Activated CD4-positive, CD25-positive, alpha-beta regulatory T cell (primary cell): Measurements from ENCODE around the gene ARL6IP5.
A peak's percentile ranks its signal among the peaks of the same experiment; 100 is the strongest.

ENCODE experiments used
- DNase-seq, 4 experiments: peaks; one replicate each; lab custom pipeline; 2025; lab: John Stamatoyannopoulos, UW

Gene ARL6IP5

DNA sequence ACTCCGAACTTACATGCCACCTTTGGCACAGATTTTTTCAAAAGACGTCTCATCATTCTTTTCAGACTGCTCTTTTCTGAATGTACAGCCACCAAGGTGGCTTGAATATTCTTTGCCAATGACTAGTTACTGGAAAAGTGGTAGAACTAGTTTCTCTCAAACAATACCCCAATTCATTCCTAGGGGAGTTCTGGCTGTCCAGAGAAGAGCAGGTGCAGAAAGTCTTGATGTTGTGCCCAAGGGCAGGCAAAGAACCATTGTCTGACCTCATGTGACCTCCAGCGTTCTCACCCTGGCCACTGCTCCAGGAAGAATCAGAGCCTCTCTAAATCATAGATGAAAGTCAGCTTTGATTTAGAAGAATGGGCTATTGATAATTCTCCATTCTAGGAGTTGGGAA is 32.2 kb downstream of the ARL6IP5 start:
- DNase-seq: no peak

DNA sequence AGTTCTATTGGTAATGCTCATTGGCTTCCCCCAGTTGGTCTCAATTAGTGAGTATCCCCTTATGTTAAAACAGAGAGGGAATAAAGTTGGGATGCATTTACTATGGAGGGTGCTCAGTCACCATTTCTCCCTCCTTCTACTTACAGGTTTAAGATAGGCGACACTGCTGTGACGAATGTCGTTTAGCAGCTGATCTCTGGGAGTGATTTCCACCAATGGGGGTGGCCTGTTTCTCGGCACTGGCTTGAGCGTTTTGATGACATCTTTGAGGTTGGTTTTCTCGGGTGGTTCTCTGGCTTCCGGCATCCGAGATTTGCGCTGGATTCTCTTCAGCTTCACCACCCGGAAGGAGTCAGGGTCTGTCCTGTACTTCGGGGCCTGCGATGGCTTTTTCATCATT is 33.8 kb downstream of the ARL6IP5 start:
- no peak for DNase-seq

DNA sequence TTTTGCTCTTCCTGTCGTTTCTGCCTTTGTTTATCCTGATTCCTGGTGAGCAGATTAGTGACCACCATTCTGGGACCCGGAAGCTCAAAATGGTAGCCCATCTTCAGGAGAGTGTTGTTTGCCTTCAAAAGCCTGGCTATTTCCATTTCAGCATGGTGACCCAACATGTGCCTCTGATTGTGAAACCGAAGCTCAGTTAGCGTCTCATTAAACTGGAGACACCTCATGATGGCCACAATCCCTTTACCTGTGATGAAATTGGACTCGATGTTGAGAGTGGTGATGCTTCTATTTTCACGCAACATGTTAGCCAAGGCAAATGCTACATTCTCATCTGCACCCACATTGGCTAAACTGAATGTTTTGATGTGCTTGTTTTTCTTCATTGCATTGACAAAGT is 34.4 kb downstream of the ARL6IP5 start:
- DNase-seq: no peak

DNA sequence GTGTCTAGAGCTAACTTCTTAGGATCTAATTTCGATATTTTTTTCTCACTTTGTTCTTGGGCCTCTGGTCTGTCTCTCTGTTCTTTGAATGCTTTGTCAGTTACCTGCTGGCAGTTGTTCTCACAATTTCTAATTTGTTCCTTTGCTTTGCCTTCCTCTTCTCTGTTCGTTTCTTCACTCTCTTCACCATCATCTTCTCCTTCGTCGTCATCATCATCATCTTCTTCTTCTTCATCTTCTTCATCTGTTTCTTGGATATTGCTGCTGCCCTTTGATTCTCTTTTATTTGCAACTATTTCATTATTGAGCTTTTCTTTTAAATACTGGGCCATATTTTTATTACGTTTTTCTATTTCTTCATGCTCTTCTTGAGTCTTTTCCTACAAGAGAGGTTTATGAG is 34.9 kb downstream of the ARL6IP5 start:
- DNase-seq: no peak

DNA sequence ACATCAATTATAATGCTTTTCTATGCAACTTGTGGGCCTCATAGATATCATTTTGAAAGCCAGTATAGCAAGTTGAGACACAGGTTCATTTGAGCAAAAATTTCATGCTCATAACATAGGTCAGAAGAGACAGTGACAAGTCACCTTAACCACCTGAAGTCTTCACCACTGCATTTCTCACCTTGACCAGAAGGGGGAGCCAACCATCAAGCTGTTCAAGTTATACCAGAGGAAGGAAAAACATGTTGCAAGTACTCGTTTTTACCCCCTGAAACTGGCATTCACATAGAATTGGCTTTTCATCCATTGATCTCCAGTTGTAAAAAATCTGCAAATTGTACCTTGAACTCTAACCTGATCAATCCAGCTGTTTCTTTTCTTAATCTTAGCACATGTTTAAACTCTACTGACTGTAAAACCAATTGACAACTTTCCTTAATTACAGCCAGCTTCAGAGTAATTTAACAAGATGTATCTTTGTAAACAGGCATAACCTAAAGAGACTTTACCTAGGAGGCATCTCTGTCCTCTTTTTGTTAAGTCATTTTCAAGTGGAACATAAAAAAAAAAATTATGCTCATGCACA is 36.2 kb downstream of the ARL6IP5 start:
- peak; percentile 43 to 73 (median 61) for DNase-seq

DNA sequence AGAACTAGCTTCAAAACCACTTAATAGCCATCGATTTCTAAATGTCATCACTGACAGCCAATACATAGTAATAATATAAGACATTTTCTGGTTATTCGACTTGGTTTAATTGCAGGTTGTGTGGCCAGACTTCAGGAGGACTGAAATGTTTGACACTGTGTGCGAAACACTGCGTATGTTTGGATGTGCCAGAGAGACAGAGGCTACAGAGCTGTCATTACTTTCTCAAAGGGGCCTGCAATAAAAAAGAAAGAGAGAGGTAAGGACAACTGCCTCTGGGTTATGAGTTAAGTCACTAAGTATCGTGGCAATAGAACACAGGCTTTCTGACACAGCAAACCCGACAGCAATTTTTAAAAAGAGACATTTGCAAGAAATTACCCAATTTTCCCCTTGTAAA is 36.8 kb downstream of the ARL6IP5 start:
- DNase-seq: no peak

DNA sequence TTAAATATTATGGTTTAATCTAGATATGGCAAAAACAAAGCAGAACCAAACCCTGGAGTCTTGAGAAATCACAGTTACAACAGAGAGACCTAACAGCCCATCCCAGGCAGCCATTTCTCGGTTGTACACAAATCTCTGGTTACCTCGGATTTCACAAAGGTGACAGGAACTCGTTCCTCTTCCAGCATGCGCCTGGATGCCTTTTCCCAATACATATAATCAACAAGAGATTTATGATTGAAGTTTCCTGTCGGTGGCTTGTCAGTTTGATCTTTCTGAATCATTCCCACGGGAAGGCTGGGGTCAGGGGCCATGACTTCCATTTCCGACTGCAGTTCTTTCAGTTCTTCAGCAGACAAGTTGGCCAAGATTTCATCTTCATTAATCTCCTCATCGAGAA is 37.2 kb downstream of the ARL6IP5 start:
- DNase-seq: no peak

DNA sequence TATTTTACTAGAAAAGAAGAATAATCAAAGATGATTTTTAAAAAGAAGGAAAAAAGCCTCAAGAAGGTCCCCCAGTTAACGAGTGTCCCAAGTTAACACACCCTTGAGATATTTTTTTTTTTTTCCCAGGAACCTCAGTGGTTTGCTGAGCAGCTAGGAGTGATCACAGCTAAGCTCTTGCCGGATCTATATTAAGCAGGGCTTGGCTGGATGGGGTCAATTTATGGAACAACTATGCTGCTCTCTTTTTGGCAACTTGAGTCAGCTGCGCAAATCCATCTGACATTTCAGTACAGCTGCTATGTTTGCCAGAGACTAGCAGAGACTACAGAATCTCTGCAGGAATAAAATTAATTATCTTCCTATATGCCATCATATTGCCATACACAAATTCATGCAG is 37.7 kb downstream of the ARL6IP5 start, which contains the start of gene LMOD3:
TSS of gene LMOD3 (minus strand) at position 193 of the 400 bp plus-strand sequence. CDS start 209 bp downstream, outside the sequence.
- DNase-seq: no peak

DNA sequence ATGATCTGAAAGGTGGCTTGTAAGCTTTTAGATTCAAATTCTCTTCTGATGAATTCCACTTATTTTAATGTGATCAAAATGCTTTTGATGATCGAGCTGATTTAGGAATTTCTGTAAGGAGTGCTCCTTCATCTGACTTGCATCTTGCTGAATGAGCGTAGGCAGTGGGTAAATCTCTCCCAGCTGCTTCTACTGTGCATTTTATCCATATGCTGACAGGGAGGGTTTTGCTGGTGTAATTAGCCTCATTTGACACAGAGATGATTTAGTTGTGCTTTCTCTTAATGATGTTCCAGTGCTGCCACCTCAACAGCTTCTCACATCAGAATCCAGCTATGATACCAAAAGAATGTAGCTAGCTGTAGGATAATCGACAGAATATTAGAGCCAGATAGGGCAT is 41.5 kb downstream of the ARL6IP5 start:
- DNase-seq: no peak

DNA sequence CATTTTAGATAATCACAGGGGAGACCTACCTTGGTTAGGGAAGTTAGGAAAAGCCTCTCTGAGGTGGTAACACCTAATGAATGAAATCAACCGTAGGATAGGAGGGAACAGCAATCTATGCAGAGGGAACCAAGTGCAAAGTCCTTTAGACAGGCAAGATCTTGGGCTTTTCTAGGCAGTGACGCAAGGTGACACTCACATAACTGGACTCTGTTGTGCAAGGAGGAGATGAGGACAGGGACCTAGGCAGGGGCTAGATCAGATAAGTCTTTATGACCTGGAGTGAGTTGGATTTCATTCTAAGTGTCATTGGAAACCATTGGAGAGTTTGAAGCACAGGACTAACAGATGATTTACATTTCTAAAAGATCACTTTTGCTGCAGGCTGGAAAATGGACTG is 42.3 kb downstream of the ARL6IP5 start:
- no peak for DNase-seq

DNA sequence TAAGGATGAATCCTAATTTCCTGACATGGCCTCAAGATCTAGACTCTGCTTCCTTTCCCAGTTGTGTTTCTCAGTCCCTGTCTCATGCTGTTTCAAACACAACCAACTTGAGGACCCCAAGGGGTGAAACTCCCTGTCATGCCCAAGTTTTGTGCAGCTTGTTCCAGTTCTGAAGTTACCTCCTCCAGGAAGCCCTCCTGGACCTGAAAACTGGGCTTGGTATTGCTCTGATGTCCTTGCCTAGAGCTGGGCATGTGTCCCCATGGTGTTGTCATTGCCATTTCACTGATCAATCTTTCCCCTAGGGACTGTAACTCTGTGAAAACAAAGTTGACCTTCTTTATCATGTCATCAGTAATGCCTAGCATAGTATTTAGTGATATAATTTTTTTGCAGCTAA is 43.8 kb downstream of the ARL6IP5 start:
- DNase-seq: no peak

DNA sequence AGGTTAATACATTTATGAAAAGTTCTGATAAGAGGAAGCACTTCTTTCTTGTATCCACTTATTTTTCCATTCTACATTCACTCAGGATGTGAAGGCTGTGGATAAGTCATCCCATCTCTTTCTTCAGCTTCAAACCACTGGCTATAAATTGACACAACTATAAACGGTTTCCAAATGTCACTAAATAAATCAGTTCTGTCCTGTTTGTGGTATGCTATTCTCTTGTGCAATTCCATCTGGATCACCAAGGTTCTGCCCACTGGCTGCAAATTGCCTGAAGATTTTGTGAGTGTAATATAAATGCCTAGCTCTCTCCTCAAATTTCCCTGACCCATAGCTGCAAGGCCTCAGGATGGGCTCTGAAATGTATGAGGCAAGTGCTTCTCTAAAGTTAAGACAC is 44.8 kb downstream of the ARL6IP5 start:
- DNase-seq: no peak

DNA sequence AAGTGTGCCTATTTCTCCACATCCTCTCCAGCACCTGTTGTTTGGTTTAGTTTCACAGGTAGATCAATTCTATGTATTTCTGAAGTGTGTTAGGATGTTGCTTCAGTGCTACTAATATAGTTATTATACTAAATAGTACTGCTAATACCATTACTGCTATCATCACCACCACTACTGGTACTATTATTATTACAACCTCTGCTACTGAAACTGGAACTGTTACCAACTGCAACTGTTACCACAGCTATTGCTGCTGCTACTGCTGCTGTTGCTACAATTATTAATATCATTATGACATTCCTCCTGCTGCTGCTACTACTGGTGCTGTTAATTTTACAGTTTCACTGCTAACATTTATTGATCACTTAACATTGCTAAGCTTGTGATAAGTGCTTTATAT is 46.0 kb downstream of the ARL6IP5 start:
- DNase-seq: no peak

DNA sequence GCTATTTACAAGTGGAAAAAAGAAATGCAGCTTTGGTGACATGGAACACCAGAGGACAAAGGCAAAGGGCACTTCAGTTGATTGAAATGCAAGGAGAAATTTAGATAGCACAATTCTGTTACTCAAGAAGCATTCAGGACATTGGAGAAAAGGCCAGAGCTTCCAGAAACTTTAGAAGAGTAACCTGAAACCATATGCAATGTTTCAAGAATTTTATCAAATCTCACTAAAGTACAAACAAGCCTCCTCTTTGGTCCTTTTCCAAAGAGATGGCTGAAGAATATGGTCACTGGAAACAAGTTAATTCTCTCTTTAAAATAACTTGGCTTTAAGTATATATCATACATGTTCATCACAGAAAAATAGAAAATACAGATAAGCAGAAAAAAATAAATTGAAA is 52.3 kb downstream of the ARL6IP5 start:
- no peak for DNase-seq

DNA sequence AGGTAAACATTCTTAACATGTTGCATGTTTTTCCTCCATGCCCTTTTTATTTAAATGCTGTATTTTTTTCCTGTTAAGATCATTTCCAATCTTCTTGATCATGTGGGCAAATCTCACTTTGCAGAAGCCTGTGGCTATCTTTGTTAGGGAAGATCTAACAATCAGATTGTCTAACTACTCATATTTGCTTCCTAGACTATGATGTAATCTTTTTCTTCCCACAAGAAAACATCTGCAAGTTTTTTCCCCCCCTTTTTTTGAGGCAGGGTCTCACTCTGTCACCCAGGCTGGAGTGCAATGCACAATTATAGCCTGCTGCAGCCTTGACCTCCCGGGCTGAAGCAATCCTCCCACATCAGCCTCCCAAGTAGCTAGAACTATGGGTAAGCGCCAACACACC is 52.7 kb downstream of the ARL6IP5 start:
- DNase-seq: no peak

DNA sequence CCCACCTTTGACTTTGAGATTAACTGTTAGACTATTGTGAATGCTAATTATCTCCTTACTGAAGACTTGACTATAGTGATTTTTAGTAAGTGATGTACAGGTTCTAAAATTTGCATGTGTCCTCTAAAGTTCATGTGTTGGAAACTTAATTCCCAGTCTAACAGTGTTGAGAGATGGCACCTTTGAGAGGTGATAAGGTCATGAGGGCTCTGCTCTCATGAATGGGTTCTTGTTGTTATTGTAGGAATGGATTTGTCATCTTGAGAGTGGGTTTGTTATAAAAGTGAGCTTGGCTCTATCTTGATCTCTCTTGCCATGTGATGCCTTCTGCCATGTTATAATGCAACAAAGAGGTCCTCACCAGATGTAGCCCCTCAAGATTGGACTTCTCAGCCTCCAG is 56.6 kb downstream of the ARL6IP5 start:
- DNase-seq: no peak

DNA sequence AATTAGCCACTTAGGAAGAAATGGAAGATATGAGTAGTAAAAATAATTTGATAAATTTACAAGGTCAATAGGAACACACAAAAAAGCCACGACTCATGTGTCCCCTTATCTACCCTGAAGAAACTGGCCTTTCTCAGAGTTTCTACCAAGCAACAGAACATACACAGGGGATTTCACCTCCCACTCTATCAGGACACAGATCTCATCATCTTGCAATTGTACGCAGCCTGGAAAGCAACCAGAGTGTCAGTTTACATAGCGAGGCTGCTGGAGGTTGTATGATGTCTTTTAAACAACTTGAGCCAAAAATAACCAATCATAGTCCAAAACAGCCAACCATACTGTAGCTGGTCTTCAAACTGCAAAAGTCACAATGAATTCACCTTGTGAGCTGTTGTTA is 57.4 kb downstream of the ARL6IP5 start:
- no peak for DNase-seq

DNA sequence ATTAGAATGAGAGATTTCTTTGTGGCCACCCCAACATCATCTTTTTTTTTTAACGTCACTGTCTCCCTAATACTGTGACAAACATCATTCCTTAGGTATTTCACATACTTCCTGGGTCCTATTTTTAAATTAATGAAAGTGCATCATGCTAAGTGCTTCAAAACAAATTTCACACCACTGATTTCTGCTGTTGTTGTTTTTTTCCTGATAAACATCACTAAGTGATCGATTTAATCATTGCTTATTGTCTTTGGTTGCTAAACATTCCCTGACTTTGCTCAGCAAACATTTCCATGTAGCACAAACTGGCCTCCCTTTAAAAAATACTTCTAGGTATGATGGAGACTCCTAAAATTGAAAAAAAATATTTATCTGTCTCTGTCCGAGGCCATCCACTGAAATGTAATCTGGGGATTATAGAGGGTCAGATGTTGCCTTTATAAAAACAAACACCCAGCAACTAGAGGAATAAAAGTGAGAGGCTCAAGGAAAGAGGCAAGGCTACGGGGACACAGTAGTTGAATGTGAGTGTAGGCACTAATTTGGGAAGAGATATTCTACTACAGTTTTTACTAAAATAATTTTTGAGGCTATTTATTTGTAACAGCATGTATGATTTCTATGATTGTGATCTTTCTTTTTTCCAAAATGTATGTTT is 58.2 kb downstream of the ARL6IP5 start:
- no peak for DNase-seq

DNA sequence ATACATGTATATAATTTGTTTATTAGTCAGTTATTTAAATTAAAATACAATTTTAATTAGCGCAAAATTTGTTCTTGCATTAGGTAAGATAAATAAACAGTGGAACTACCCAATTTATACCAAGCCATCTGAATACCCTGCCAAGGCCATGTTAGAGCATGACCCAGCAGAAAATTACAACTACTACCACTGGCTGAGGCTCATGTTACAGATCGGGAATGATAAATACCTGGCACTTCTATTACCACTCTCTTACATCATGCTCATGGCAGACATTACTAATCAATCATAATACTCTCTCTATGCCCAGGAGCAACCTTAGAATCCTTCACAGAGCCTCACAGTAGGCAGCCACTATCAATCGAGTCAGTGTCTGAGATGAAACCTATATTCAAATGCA is 58.9 kb downstream of the ARL6IP5 start:
- DNase-seq: no peak

DNA sequence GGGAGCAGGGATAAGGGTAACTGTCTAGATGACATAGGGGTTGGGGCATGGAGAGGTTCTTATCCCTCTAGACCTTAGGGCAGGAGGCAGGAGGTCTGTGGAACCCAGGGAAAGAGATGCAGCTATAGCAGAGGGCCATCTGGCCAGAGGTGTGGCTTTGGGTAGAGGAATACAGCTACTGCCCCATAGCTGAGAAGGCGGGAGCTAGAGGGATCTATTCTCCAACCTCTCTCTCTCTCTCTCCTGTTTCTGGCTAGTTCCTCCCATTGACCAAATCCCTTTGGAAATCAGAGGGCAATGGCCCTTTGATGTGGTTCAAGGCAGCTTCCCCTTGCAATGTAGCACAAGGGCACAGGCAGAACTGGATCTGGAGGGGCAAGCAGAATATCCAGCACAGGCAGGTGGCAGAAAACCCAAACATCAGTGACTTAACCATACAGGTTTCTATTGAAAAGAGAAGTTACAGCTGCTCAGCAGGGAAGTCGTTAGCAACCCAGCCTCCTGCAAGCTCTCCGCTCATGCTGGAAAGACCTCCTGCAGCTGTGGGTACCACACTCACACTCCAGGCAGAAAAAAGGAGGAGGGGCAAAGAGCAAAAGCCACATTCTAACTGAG is 60.0 kb downstream of the ARL6IP5 start:
- DNase-seq: no peak

DNA sequence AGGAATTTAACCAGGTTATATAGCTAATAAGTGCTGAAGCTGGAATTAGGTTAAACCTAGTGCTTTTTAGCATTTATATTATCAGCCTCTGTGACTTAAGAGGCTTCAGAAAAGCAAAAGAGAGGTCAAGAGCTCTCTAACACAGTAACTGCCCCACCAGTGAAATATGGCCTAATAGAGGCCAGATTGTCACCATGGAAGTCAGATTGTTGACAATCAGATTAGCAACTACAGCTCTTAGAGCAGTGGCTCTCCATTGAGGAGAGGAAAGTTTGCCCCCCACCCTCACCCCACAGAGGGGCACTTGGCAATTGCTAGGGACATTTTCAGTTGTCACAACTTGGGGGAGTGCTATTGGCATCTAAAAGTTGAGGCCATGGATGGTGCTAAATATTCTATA is 61.0 kb downstream of the ARL6IP5 start:
- DNase-seq: no peak

DNA sequence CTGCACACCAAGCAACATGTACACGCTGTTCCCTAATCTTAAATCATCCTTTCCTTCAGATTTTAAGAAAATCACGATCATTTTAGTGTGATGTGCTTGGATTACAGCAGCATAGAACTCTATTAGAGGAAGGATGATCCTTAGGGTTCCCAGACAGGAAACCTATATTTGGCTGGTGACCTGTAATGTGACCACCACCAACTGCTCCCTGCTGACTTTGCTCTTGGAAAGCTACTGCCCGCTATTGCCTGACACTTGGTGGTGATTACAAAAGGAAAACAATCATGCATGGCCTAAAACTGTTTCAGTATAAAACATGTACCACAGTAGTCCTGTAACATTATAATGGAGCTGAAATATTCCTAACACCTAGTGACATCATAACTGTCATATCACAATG is 64.8 kb downstream of the ARL6IP5 start:
- no peak for DNase-seq
